Suprapubic skin (tissue), 3 donors: ENCODE results near the gene SEMA7A.

ENCODE experiments used
- POLR2A ChIP-seq, 2 donors: fragments of 450-650 bp; IDR thresholded peaks; one replicate each; pipeline ENCODE4 v1.6.1; 2017; ENCODE audit warnings: antibody characterized with exemption in 2 of 2, mild to moderate bottlenecking in 2 of 2, moderate library complexity in 2 of 2
- TF ChIP-seq, protein P1 (sequence below), 2 donors: fragments of 200-600 bp in 1 of 2; fragments of 450-650 bp in 1 of 2; sonication (generic) in 1 of 2; IDR thresholded peaks; one replicate each; pipeline ENCODE4 v1.5.1; 2016 to 2019; ENCODE audit warnings: antibody characterized with exemption in 2 of 2, mild to moderate bottlenecking in 1 of 2, moderate library complexity in 1 of 2

DNA sequence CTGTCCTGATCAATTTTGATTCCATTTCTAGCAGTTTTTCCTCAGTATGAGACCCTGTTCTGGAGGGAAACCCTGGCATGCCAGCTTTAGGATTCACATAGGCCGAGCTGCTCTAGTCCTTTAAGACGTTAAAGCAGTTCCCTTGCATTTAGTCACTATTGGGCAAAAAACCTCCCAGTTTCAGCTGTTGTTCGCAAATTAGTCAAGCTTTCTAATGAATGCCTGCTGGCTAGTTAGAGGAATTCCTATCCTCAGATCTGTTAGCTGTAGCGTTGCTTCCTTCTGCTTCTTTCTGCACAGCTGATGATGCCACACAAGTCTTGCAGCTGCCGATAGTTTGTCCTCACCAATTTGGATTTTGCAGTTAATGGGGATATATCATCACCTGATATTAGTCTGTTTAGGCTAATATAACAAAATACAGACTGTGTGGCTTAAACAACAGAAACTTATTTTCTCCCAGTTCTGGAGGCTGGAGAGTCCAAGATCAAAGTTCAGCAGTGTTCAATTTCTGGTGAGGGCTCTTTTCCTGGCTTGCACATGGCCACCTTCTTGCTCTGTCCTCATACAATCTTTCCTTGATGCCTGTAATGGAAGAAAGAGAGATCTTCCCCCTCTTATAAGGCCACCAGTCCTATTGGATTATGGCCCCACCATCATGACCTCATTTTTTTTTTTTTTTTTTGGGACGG, 34.7 kb upstream of the SEMA7A start:
- TF ChIP-seq, protein P1, sequence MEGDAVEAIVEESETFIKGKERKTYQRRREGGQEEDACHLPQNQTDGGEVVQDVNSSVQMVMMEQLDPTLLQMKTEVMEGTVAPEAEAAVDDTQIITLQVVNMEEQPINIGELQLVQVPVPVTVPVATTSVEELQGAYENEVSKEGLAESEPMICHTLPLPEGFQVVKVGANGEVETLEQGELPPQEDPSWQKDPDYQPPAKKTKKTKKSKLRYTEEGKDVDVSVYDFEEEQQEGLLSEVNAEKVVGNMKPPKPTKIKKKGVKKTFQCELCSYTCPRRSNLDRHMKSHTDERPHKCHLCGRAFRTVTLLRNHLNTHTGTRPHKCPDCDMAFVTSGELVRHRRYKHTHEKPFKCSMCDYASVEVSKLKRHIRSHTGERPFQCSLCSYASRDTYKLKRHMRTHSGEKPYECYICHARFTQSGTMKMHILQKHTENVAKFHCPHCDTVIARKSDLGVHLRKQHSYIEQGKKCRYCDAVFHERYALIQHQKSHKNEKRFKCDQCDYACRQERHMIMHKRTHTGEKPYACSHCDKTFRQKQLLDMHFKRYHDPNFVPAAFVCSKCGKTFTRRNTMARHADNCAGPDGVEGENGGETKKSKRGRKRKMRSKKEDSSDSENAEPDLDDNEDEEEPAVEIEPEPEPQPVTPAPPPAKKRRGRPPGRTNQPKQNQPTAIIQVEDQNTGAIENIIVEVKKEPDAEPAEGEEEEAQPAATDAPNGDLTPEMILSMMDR (IDR thresholded peaks at IDR 0.05) = no peak
- TF ChIP-seq POLR2A (IDR thresholded peaks at IDR 0.05) = no peak
